Right atrium auricular region (tissue), 2 donors: ENCODE data around the gene GCAT. TPM values are rescaled to one million over a fixed set of nuclear protein-coding genes. Genes with fewer than 3 reads are reported as not detected.
A peak's percentile ranks its signal among the peaks of the same experiment; 100 is the strongest.

Source experiments
- DNase-seq: peaks from one replicate; pipeline ENCODE4 v3.0.0-alpha.2; 2019; ENCODE audit warnings: low spot score
- H3K27ac ChIP-seq, 2 donors: fragments of 200-600 bp; sonication (generic); 1 replicate in 1 of 2; 2 replicates in 1 of 2; pipeline ENCODE4 v1.5.1; 2016 to 2019
- H3K27me3 ChIP-seq, 2 donors: fragments of 200-600 bp; sonication (generic); one replicate each; pipeline versions ENCODE4 v1.5.1 to v1.6.0; 2017 to 2019
- H3K36me3 ChIP-seq: fragments of 200-600 bp; sonication (generic); one replicate; pipeline ENCODE4 v1.5.1; 2016
- H3K4me1 ChIP-seq, 2 donors: fragments of 200-600 bp; sonication (generic); one replicate each; pipeline versions ENCODE4 v1.5.1 to v1.6.0; 2017 to 2019
- H3K4me3 ChIP-seq, 2 donors: fragments of 200-600 bp; sonication (generic); 1 replicate in 1 of 2; 2 replicates in 1 of 2; pipeline ENCODE4 v1.5.1; 2017 to 2019; ENCODE audit warnings: mild to moderate bottlenecking in 1 of 2, moderate library complexity in 1 of 2
- H3K9me3 ChIP-seq, 2 donors: fragments of 200-600 bp; sonication (generic); one replicate each; pipeline ENCODE4 v1.5.1; 2019
- total RNA-seq, 2 donors: library from RNA; depleted of rRNA; stranded (reverse); fragments of >200 nt; gene quantifications; one replicate each; pipeline ENCODE4 v1.1.0, GENCODE V29; 2016
- TF ChIP-seq, protein P1 (sequence below), 2 donors: fragments of 200-600 bp; sonication (generic); IDR thresholded peaks; one replicate each; pipeline ENCODE4 v1.5.1; 2019; ENCODE audit warnings: antibody characterized with exemption in 2 of 2

The GCAT gene
- total RNA-seq, 2 donors from 2014 or later = 15.7 to 34.2 TPM

DNA sequence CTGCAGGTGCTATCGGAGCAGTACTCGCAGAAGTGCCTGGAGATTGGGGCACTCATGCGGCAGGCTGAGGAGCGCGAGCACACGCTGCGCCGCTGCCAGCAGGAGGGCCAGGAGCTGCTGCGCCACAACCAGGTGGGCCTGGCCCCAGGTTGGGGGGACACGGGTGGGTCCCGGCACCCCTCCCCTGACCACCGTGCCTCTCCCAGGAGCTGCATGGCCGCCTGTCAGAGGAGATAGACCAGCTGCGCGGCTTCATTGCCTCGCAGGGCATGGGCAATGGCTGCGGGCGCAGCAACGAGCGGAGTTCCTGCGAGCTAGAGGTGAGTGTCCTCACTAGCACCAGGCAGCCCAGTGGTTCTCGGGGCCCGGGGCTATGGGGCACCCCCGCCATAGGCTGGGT, 38.7 kb upstream of the GCAT start:
- no peaks in the 10 kb centered on the region for H3K9me3 ChIP-seq
- H3K4me3 ChIP-seq = no peak overlapping the region
- TF ChIP-seq, protein P1, sequence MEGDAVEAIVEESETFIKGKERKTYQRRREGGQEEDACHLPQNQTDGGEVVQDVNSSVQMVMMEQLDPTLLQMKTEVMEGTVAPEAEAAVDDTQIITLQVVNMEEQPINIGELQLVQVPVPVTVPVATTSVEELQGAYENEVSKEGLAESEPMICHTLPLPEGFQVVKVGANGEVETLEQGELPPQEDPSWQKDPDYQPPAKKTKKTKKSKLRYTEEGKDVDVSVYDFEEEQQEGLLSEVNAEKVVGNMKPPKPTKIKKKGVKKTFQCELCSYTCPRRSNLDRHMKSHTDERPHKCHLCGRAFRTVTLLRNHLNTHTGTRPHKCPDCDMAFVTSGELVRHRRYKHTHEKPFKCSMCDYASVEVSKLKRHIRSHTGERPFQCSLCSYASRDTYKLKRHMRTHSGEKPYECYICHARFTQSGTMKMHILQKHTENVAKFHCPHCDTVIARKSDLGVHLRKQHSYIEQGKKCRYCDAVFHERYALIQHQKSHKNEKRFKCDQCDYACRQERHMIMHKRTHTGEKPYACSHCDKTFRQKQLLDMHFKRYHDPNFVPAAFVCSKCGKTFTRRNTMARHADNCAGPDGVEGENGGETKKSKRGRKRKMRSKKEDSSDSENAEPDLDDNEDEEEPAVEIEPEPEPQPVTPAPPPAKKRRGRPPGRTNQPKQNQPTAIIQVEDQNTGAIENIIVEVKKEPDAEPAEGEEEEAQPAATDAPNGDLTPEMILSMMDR (IDR thresholded peaks at IDR 0.05) = no peak
- H3K27ac ChIP-seq = no peak overlapping the region
- DNase-seq = no peak
- H3K36me3 ChIP-seq = peaks cover 80% of the 10 kb centered on the region
- peaks cover 0 to 14% of the 10 kb centered on the region in 2 donors for H3K4me1 ChIP-seq
- no peaks in the 10 kb centered on the region for H3K27me3 ChIP-seq

DNA sequence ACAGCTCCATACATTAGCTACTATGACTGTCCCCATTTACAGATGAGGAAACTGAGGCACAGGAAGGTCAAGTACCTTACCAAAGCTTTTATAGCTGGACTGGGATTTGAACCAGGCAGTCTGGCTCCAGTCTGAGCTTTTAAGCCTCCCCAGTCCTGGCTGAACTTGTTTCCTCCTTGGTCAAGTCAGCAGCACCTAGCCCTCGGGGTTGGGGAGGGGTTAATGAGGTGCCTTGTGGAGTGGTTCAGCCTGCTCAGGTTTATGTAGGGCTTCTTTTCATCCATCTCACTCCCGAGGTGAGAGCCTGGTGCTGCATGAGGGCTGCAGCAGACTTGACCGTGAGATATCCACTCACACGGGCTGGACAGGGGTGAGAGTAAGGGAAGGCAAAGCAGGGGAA, 36.7 kb upstream of the GCAT start:
- no peaks in the 10 kb centered on the region for H3K4me1 ChIP-seq
- no peak for DNase-seq
- no peaks in the 10 kb centered on the region for H3K27me3 ChIP-seq
- H3K36me3 ChIP-seq = peaks cover 75% of the 10 kb centered on the region
- no peak overlapping the region for H3K4me3 ChIP-seq
- TF ChIP-seq, protein P1 (IDR thresholded peaks at IDR 0.05) = no peak
- no peak overlapping the region for H3K27ac ChIP-seq
- H3K9me3 ChIP-seq = no peaks in the 10 kb centered on the region

DNA sequence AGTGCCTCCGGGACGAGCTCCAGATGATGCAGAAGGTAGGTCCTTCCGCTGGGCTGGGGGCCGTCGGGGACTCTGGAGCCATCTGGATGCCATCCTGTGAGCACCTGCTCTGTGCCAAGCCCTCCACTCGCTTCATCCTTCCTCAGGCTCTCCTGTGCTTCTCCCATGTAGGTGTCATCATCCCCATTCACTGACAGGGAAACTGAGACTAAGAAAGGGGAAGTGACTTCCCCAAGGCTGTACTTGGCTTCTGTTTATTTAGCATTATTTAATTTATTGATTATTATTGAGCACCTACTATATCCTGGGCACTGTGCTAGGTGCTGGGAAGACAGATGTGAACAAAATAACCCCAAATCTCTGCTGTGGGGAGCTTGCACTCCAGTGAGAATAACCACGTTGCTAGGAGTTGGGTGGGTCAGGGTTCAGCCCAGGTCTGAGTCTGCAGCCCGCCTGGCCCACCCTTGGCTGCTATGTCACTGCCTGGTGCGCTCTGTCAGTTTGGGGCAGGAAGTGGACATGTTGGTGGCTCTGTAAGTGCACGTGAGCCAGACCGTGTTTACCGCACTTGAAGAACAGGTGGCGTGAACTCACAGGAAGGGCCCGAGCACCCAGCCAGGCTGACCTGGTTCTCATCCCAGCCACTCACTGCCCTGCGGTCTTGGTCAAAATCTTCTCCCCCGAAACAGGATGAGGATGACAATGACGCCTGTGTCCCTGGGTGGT, 35.9 kb upstream of the GCAT start:
- Histone ChIP-seq H3K36me3 (peaks cover 70% of the 10 kb centered on the region), H3K9me3 (no peaks in the 10 kb centered on the region), H3K27ac (no peak overlapping the region), H3K27me3 (no peaks in the 10 kb centered on the region), H3K4me3 (no peak overlapping the region), H3K4me1 (no peaks in the 10 kb centered on the region)
- TF ChIP-seq, protein P1 (IDR thresholded peaks at IDR 0.05) = no peak
- DNase-seq = no peak

DNA sequence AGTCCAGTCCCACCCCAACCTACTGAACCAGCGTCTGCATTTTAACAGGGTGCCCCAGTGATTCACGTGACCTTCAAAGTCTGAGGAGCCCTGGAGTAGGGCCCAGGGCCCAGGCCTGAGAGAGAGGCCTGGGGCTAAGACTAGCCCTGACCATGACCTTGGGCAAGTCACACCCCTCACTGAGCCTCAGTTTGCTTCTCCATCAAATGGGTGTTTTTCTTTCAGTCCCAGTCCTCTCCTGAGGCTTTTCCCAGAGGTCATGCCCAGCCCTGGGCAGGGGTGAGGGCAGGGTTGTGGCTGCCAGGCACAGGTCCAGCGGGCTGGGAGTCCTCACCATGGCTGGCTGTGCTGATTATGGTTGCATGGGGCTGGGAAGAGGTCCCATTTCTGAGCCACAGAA, 33.0 kb upstream of the GCAT start:
- H3K4me3 ChIP-seq = no peak overlapping the region
- no peaks in the 10 kb centered on the region for H3K27me3 ChIP-seq
- no peak overlapping the region for H3K27ac ChIP-seq
- DNase-seq = no peak
- no peaks in the 10 kb centered on the region for H3K9me3 ChIP-seq
- TF ChIP-seq, protein P1 (IDR thresholded peaks at IDR 0.05) = no peak
- H3K4me1 ChIP-seq = peaks cover 0 to 6% of the 10 kb centered on the region in 2 donors
- H3K36me3 ChIP-seq = peaks cover 45% of the 10 kb centered on the region

DNA sequence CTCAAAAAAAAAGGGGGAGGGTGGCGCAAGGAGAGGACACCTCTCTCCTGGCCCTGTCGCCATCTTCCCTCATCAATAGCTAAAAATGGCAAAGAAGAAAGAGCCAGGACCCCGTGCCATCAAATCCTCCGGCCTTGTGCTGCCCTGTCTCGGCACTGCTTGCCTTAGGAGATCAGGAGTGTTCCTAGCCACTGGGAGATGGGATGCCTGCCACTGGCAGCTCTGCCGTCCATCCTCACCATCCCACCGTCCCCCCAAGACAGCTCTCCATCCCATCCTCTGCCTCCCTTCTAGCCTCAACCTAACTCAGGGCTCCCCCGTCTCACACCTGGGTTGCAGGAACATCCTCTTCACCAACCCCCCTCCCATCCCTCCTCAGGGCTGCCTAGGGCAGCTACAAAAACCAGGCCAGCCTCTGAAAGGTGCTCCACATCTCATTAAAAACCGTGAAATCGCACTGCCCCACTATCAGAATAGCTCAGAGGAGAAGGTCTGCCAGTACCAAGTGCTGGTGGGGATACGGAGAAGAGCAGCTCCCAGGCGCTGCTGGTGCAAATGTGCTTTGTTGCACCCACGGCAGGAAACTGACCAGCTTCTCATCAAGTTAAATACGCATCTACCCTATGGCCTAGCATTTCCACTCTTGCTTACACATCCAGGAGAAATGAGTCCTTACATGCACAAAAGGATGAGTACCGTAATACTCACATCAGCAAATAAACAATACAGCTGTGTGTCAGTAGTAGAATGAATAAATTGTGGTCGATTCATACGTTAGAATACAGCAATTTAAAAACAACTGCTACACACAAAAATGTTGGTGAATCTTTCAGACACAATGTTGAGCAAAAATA, 31.7 kb upstream of the GCAT start:
- DNase-seq = no peak
- Histone ChIP-seq H3K9me3 (no peaks in the 10 kb centered on the region), H3K4me3 (no peak overlapping the region), H3K36me3 (peaks cover 34% of the 10 kb centered on the region), H3K27me3 (no peaks in the 10 kb centered on the region), H3K27ac (peak overlapping the region in 1 of 2 donors; percentile 11), H3K4me1 (peaks cover 0 to 6% of the 10 kb centered on the region in 2 donors)
- TF ChIP-seq, protein P1 (IDR thresholded peaks at IDR 0.05) = no peak
